GM19023 (cell line): Measurements from ENCODE around the gene CPT2.

Source experiments
- ATAC-seq: cut with Tn5 transposase; IDR thresholded peaks from one replicate; pipeline ENCODE4 v1.9.1; 2021; ENCODE audit warnings: mild to moderate bottlenecking, moderate library complexity; ENCODE audit not compliant: unreplicated experiment

The CPT2 gene

DNA sequence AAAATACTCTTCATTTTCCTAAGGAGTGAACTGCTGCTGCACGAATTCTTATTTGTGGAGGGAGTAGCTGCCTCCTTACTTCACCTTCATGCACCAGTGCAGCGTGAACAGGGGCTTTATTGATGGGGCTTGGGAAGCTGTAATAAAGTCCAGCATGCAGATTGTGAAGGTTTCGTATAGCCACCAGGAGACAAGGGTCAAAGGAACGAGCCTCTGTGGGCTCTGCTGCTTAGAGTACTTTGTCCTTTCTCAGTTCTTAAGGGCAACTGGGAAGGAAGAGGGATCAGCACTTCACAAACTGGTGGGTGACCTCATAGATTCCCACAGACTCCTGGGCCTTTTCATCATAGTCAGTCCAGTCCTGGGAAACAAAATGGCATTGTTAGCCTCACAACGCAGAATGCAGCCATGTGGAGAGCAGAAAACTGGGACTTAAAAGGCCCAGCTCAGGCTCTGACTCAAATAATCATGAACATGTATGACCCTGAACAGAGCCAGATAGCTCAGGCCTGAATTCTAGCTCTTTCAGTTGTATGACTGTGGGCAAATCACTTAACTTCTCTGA, 17.8 kb downstream of the CPT2 start:
- ATAC-seq, result no peak

DNA sequence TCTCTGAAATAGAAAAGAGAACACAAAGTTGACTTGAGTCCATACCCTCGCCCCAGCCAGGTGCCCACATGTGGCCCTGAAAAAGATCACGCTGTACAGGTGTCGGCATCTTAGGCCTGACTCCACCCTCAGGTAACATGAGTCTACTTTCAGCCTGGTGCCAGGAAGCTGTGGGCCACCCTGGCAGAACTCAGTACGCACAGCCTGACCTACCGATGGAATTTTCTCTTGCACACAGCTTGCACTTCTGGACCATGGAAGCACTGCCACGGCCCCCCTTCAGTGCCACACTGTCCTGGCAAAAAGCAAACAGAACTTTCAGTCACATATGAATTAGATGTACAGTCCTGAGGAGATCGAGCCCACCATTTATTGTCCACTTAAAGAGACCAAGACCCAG, 21.6 kb downstream of the CPT2 start:
- no peak for ATAC-seq

DNA sequence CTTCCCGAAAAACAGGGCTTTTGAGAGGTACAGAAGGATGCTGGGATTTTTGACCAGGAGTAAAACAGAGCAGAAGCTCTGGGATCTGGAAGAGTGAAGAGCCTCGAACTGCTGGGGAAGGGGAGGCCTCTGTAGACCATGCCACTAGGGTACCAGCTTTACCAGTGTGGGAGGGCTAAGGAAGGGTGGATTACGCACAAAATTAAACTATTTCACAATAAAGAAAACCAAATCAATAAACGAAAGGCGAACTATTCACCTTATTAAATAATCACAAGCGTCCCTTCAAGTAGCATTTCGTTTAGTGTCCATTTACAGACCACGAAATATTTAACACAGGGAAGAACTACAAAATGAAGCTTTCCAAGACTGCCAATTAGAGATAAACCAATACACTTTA, 23.1 kb downstream of the CPT2 start:
- no peak for ATAC-seq

DNA sequence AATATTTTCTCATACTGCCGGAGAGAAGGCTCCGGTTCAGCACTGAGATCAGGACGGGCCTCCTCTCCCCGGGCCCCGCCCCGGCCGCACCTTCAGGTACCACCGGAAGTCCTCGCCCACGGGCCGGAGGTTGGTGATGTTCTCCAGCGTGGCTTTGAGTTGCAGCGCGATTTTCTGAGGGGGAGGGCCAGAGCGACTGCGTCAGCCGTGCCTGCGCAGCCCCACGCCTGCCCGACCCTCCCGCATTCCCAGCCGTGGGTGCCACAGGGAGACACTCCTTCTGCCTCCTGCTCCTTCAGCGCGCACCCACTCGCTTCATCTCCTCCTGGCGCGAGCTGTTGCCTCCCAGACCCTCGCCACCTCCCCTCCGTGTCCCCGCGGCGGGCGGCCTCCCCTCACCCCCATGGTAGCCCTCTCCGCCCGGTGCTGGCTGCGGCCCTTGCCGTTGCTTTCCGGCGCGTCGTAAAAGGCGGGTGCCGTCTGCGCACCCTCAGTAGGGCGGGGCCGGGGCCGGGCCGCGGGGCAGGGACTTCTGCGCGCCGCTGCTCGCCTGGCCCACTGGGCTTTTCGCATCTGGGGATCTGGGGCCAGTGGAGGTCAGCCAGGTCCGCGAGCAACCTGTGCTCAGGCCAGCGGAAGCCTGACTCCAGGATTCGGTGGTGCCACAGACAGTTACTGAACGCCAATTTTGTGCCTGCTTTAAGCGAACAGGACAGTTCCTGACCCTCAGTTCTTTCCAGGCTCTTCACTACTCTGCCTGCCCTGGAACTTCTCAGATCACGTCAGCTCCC, 23.7 kb downstream of the CPT2 start, which contains the start of gene CZIB:
Gene CZIB, minus strand, starts transcription at position 464 of the 791 bp plus-strand sequence. Its CDS starts 59 bp downstream, at position 405.
- peak; percentile 91 for ATAC-seq

DNA sequence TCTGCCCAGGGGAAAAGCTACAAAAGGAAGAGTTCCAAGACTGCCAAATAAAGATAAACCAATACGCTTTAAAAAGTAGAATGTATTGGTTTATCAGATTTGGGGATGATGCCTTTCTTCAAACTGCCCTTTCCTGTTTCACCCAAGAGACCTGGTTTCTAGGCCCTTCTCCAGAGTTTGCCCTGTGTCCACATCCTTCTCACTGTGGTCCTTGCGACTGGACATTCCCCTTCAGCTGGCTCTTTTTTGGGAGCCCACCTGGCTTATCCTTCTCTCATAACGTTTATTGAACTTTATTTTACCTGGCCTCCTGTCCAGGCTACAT, 24.3 kb downstream of the CPT2 start:
- no peak for ATAC-seq

DNA sequence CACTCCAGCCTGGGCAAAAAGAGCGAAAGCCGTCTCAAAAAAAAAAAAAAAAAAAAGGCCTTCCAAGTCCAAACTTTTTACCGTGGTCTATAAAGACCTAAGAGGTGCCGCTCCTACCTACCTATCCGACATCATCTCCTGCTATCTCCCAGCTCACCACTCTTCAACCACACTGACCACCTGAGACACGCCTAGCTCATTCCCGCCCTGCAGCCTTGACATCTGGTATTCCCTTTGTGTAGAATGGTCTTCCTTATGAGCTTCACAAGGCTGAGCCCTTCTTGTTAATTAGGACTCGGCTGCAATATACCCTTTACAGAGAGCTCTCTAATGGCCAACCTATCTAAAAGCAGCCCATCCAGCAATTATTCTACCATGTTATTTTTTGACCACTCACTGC, 41.0 kb downstream of the CPT2 start:
- no peak for ATAC-seq

DNA sequence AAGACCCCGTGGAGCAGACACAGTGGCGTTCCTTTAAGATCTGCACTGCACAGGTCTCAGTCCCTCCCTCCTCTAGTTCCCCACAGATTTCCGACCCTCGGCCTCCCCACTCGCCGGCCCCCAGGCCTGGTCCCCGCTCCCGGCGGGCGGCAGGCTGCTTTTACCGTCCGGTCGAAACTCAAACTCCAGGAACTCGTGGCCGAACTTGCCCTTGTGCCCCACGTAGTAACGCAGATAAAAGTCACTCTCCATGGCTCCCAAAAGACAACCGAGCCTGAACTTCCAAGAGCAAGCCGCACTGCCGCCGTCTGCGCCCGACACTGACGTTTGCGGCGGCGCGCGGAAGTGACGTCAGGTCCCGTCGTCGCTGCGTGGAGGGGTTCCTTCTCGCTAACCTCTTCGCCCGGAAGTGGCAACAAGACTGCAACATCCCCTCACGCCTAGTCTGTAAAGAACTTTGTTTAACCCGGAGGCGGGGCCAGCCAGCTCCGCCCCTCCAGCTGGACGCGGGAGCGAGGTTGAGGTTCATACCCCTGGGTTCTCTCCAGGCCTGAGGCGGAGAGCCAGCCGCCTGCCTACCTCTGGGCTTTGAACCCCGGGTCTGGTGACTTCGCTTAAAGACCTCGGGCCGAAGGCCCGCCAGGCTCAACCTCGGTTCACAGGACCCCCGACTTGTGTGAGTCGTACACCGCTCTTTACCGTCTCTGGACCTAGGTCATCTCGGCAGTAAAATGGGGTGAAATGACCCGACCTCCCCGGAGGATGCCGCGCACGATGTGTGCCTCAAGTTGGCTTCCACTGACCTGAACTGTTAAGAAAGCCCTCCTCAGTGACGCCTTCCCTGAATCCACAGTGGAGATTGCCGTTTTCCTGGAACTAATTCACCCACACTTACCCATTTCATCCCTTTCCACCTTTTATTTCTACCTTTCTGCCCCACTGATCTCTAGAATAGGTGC, 41.9 kb downstream of the CPT2 start, which contains the start of gene MAGOH:
Gene MAGOH, minus strand, starts transcription at position 322 of the 959 bp plus-strand sequence. Its CDS starts 70 bp downstream, at position 252.
- peak; percentile 97 for ATAC-seq

DNA sequence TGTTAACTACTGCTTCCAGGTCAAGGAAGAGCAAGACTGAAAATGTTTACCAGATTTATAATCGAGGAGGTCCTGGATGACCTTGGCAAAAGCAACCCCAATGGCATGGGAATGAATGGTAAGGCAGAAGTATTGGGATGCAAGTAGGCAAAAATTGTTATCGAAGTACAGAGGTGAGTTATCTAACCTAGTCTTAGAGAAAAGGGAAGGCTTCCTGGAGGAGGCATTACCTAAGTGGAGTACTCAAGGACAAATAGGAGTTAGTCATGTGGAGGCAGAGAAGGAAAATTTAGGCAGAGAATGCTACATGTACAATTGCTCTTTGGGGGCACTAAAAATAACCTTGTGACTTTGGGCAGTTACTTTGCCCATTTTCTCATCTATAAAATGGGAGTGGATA, 45.2 kb downstream of the CPT2 start:
- ATAC-seq, result no peak

DNA sequence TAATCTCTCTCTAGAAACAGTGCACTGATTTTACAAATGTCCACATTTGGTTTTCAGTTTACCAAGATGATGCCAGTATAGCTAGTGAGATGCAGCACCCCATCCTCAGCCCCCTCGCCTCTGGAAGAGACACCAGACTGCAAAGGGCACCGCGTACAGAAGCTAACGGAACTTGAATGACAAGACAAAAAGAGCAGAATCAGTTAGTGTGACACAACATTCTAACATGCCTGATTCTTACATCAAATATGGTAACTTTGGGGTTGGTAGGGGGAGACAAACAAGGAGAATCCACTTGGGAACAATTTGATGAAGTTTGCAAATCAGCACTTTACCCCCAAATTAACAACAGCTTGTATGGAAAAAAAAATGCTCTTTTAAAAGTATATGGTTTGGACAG, 45.8 kb downstream of the CPT2 start:
- no peak for ATAC-seq

DNA sequence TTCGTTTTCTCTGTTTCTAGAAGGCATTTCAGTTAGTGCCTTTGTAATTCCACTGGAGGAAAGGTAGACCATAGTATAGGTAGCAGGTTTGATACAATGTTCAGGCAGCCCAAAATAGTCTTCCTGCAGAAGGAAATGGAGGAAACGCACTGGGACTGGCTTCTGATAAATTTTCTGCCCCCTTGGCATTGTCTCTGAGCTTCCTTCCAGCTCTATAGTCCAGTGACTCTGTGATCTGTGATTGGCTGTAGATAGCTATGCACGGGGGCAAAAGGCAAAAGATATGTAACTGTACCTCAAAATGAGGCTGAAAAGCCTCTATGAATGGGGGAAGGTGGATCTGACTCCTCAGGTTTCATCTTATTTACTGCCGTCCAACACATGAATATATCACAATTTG, 47.5 kb downstream of the CPT2 start:
- ATAC-seq, result no peak

DNA sequence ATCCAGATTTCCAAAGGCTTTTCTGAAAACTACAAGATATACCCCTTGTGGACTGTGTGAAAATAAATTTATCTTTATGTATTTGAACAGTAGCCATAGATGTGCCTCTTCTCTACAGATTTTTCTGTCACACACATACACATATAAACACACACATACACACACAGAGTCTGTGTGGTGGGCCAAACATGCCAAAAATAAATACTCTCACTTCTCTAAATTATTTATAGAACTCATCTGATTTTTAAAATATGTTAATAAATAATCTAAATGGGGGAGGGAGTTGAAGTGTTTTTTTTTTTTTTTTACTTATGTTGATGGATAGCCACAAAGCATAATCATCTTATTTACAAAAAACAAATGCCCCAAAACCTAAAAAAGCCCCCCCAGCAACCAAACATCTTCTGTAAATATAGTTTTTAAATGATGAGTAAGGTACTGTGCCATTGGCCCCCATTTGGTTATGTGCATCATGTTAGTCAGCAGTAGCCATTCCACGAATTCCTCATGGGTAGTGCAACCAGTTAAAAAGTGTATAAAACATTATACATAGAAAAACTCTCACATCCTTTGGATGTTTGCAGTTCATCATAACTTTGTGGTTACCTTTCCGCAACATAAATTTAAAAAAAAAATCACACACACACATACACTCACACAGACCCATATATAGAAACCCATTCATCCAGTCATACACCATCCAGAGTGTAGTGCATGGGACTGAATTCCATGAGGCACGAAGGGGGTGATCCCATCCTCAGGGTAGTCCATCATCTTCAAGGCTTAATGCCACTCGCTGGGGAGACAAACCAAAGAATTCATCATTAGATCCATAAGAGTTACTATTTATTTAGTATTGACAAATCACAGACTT, 49.9 kb downstream of the CPT2 start:
- no peak for ATAC-seq

DNA sequence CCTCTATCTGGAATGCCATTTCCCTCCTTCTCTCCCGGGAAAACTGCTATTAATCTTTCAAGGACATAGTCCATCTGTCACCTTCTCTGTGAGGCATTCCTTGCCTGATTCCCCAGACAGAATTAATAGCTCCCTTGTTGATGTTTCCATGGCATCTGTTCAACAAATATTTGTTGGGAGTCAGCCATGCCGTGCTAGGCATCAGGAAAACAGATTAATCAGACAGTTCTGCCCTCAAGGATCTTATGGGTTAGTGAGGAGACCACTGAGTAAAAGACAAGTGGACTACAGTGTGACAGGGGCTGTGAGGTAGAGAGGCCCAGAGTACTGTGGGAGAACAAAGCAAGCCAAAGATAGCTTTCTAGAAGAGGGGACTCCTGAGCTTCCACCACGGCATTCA, 53.1 kb downstream of the CPT2 start:
- no peak for ATAC-seq

DNA sequence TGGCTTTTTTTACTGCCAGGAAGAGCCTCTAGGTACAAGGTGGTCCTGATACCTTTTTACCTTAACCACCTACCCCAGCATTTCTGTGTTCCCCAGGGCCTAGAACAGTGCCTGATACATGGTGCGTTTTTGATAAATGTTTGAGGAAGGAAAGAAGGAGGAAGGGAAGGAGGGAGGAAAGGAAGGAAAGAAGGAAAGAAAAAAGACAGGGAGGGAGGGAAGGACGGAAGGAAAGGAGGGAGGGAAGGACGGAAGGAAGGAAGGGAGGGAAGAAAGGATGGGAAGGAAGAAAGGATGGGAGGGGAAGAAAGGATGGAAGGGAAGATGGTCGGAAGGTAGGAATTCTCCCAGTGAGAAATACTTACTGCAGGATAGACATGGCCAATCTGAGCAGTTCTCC, 53.7 kb downstream of the CPT2 start:
- ATAC-seq, result no peak

DNA sequence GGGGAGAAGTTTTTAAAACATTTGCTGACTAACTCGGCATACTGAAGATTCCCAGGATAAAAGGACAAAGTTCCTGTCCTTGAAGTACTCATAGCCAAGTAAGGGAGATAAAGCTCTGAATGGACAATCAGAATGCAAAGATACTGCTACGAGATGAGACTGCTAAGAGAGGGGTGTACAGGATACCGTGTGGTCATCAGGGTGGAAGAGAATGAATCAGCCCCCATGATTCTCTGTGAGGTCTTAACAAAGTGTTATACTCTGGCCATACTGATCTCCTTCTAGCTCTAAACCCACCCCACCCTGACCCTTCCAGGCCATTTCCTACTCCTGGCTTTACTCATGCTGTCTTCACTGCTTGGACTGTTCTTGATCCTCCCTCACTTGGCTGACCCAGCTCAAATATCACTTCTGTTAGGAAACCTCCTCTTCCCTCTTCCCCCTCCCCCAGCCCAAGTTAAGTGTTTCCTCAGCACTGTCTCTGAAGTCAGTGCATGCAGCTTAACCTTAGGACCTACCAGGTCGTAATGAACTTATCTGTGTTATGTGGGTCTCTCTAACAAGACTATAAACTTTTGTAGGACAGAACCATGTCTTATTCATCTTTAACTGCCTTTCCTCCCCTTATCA, 57.5 kb downstream of the CPT2 start:
- ATAC-seq, result no peak

DNA sequence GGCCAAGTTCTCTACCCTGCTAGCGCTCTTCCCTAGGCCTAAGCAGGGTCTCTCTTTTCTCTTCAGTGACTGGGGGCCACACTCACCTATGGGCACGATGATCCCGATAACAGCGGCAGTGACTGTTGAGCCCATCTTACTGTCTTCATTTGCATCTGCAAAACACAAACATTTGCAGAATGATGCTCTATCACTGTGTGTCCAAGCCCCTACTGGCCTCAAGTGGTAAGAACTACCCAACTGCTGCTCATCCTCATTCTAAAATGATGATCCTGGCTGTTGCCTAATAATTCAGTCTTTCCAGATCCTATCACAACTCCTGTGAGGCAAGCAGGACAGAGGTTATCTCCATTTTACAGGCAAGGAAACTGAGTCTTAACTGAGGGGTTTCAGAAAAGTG, 58.4 kb downstream of the CPT2 start:
- no peak for ATAC-seq

DNA sequence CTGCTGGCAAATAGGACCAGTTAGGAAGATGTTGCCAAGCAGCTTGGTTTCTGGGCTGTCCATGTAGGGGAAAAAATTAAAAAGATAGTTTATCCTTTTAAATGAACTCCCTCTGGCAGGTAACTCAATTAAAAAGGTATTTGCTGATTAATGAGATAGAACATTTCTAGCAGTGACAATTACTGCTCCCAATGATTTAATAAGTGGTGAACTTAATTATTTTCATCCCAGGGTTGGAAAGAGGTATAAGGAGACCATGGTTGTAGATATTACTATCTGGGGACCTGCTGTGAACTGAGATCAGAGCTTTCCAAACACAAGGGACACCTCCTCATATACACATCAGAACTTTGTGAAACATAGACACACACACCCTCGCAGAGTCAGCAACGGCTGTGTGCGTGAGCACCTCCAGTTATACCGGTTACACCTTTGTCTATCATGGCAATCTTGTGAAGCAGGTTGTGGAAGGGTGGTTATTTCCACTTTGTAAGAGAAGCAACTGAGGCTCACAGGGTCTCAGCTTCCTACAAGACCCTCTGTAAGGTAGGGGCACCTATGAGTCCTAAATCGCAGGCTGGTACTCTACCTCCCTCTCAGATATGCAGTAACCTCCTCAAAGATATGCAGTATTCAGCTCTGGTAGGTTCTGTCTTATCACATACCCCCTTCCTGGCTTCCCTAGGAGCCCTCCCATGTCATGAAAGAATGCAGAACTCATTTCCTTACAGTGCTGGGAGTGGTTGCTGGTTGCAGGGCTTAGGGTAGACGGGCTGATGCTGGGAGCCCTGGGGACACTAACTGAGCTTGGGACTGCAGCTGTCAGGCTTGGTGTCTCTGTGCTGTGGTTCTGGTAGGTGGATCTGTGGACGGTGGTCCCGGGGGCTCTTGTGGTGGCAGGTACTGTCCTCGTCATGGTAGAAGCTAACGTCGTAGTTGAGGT, 60.2 kb downstream of the CPT2 start:
- ATAC-seq, result no peak

DNA sequence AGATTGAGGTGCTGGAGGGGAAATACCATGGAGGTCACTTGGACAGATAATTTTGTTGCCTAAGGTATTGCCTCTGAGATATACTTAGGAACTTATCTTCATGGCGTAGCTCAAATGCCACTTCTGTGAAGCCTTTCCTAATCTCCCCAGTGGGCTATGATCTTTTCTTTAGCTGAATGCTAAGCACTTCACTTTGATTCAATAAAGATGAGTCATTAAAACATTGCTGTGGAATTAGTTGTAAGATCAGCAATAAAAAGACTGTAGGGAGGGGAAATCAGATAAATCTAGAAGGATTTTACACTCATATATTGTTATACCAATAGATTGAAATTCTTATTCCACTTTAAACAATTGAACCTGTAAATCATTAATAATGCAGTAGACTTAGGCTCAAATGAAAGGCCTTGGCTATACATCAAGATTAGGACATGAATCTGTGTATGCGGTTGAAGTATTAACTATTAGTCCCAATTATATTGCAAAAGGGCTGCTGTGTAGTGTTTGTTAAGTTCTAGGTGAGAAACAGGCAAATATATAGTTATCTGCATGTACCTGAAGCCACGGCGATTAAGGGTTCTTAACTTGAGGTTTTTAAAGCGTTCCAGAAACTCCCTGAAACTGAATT, 60.9 kb downstream of the CPT2 start:
- ATAC-seq, result no peak

DNA sequence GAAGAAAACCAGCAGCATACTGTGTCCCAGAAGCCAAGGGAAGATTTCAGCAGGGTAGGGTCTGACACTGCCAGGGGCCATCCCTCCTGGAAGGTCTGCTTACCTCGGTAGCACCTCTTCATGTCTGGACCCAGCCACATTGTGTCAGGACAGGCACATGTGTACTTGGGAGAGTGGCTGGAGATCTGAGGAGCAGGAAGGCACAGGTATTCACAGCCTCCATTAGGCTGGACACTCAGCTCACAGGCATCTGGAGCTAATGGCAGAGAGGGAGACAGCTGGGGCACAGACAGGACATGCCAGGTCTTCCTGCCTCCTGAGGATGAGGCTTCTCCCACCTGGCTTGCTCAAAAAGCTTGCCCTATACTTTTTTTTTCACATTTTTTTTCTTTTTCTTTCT, 61.6 kb downstream of the CPT2 start:
- ATAC-seq, result no peak

DNA sequence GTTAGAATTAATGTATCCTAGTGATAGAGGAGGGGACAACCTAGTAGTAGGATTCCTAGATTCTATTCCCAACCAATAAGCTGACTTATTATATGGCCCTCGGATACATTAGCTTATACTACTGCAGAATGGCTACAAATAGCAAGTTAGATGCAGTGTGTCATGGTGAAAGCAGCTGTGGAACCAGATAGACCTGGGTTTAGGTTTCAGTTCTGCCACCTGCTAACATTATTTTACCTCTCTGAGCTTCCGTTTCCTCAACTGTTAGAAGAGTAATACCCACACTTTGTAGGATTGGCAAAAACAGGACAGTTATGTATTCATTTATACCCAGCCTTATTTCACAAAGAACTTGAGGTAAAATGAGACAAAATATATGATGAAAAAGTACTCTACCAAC, 63.3 kb downstream of the CPT2 start:
- ATAC-seq, result no peak
